DMS114 treated with DMSO at 0.1 percent for 48 hours (cell line): ENCODE data around the gene HCST.
A peak's percentile ranks its signal among the peaks of the same experiment; 100 is the strongest.

Source experiments
- DNase-seq: peaks from one replicate; lab custom pipeline; 2025; ENCODE audit not compliant: unreplicated experiment; lab: John Stamatoyannopoulos, UW

The HCST gene

DNA sequence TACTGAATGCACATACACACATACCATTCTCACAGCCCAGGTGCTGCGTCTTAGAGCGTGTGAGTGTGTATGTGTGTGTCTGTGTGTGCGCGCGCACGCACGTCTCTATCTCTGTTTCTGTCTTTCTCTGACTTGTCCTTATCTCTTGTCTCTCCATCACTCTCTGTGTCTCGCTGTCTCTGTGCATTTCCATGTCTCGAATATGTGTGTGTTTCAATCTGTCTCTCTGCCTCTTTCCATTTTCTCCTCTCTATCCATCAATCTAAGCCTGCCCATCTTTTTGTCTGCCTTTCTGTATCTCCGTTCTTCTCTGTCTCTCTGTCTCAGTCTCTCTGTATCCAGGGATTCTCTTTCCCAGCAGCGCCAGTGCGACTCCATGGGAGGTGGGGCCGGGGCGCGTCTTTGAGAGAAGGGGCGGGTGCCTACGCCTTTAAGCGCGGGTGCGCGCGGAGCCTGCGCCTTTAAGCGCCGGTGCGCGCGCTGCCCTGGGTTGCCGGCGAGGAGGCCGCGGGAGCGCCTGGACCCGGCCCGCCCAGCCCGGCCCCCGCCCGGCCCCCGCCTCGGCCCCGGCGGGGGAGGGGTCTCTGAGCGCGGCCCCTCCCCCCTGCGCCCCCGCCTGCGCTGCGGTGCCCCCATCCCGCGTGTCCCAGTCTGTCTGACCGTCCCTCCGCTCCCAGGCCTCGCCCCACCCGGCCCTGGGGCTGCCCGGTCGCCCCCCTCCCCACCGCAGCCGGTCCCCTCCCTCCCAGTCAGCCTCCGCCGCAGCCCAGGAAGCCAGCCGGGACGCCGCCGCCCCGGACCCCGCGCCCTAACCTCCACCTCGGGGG lies 33.8 kb downstream of the HCST start, which contains the start of gene LRFN3:
LRFN3 (plus strand) TSS at position 464 of the 827 bp plus-strand sequence. CDS start 3,052 bp downstream, outside the sequence.
- DNase-seq = peak; percentile 66

GRCh38 chr19:35936738-35937268 lies 34.5 kb downstream of the HCST start:
- DNase-seq = no peak

DNA sequence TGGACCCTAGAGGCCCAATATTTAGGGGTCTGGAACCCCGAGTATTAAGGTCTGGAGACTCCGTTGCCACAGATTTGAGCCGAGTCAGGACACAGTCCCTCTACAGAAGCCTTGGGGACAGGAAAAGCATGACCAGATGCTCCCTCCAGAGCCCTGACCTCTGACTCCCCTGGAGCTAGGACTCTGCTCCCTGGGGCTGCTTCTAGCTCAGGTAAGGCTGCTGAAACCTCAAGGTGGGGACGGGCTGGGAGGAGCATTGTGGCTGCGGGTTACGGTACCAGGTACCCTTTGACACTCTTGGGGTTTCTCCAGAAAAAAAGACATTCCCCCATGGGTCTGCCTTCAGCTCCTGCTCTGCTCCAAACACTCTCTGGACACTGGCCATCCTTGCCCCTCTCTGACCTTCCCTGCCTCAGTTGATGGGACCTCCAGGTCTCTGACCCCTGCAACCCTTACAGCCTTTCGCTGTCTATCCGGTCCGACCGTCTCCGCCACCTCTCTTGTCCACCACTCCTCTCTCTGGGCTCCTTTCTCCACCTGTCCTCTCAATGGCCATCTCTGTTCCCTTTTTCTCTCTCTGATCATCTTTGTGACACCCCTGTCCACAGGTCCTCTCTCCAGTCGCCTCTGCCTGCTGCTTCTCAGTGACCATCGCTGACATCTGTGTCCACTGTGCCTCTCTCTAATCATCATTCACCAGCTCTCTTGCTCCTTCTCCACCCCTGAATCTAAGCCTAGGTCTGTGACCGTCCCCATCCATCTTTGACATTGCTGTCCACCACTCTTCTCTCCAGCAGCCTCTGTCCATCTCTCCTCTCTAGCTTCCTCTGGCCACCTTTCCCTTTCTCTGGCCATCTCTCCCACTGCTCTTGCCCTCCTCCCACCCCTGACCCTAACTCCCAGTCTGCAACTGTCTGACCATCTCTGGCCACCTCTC lies 35.3 kb downstream of the HCST start:
- no peak for DNase-seq

GRCh38 chr19:35938282-35939224 lies 36.2 kb downstream of the HCST start:
- DNase-seq = no peak

- no peak for DNase-seq
Observed at GRCh38 chr19:35939307-35940077, 37.2 kb downstream of the HCST start.

DNA sequence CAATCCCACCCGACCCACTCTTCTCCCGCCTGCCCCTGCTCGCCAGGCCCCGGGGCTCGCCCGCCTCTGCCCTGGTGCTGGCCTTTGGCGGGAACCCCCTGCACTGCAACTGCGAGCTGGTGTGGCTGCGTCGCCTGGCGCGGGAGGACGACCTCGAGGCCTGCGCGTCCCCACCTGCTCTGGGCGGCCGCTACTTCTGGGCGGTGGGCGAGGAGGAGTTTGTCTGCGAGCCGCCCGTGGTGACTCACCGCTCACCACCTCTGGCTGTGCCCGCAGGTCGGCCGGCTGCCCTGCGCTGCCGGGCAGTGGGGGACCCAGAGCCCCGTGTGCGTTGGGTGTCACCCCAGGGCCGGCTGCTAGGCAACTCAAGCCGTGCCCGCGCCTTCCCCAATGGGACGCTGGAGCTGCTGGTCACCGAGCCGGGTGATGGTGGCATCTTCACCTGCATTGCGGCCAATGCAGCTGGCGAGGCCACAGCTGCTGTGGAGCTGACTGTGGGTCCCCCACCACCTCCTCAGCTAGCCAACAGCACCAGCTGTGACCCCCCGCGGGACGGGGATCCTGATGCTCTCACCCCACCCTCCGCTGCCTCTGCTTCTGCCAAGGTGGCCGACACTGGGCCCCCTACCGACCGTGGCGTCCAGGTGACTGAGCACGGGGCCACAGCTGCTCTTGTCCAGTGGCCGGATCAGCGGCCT lies 37.9 kb downstream of the HCST start:
- no peak for DNase-seq

DNA sequence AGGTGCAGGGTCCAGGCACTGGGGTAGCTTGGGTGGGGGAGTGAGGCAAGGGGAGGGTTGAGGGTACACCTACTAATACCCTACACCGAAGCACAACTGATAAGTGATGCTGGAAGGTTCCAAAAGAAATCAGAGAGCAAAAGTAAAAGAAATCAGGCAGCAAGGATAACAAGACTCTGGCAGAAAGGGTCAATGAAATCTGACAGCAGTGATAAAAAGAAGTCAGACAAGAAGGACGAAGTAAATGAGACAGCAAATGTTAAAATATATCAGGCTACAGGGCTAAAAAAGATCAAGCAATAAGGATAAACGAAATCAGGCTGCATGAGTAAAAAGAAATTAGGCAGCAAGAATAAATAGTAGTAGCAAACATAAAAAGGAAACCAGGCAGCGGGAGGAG lies 38.5 kb downstream of the HCST start:
- no peak for DNase-seq

DNA sequence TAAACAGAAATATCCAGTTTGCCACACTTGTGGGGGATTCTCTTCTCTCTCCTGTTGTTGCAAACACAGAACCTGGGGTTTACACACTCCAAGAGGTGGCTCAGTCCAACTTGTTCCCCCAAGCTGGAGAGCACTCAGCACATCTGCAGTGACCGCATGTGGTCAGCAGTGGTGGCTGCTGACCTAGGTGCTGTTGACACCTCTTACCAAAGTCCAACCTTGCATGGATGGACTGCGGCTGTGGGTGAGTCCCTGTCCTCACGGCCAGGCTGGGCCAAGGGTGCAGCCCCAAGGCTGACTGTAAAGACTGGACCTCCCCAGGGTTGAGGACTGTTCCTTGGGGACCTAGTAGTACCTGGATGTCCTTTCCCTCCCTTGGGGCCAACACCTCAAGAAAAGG lies 39.9 kb downstream of the HCST start:
- no peak for DNase-seq

- no peak for DNase-seq
Observed at GRCh38 chr19:35943321-35944301, 41.3 kb downstream of the HCST start.

DNA sequence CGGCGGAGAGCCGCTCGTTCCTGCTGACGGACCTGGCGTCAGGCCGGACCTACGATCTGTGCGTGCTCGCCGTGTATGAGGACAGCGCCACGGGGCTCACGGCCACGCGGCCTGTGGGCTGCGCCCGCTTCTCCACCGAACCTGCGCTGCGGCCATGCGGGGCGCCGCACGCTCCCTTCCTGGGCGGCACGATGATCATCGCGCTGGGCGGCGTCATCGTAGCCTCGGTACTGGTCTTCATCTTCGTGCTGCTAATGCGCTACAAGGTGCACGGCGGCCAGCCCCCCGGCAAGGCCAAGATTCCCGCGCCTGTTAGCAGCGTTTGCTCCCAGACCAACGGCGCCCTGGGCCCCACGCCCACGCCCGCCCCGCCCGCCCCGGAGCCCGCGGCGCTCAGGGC lies 42.2 kb downstream of the HCST start:
- DNase-seq = no peak

DNA sequence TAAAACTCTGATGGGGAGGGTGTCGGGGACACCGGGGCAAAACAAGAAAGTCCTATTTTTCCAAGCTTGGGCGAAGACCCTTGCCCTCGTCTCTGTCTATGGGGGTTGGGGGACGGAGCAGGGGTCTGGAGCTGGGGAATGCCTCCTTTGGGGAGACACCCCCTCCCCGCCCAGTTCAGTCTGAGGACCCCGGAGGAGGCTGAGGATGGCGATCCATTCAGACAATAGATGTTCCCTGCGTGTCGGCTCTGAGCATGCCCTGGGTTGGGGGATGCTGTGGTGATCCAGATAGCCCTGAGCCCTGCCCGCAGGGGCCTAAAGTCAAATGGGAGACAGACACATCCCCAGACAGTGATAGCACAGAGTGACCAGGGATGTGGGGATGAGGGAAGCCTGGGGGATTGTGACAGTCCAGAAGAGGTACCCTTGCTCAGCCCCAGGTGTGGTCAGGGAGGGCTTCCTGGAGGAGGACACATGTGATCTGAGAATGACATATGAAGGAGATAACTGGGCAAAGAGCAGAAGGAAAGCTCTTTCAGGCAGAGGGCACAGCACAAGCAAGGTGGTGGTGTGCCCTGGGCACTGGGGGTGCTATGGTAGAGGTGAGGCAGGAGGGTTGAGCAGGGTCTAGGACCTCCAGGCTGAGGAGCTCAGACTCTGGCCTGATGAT lies 42.9 kb downstream of the HCST start:
- DNase-seq = no peak

- DNase-seq = no peak
Observed at GRCh38 chr19:35946203-35946602, 43.9 kb downstream of the HCST start.

GRCh38 chr19:35949131-35949530 lies 46.8 kb downstream of the HCST start:
- no peak for DNase-seq
